K562 (cell line): ENCODE results near the gene CTSL.

Experiments
- CEBPG ChIP-seq, 3 experiments: fragments of 200-800 bp in 1 of 3; sonication (Bioruptor generic) in 1 of 3; sonication (generic) in 1 of 3; formaldehyde crosslinking in 1 of 3; IDR thresholded peaks in 2 of 3; conservative IDR thresholded peaks in 1 of 3; 2 replicates each; pipeline versions ENCODE4 v1.6.1 to v1.8.0; 2016 to 2022; ENCODE audit warnings: missing compliant biosample characterization in 2 of 3, missing genetic modification characterization in 2 of 3, mild to moderate bottlenecking in 1 of 3, missing genetic modification reagents in 1 of 3
- CREM ChIP-seq: IDR thresholded peaks from 2 replicates; pipeline ENCODE4 v1.6.1; 2014; ENCODE audit warnings: antibody characterized with exemption, low read depth
- PHF8 ChIP-seq: fragments of 200-600 bp; sonication (generic); IDR thresholded peaks from 2 replicates; pipeline ENCODE4 v1.6.1; 2012; ENCODE audit warnings: mixed run types, mild to moderate bottlenecking, inconsistent platforms, low read length, moderate library complexity, borderline replicate concordance
- SREBF2 ChIP-seq: sonication (generic); formaldehyde crosslinking; IDR thresholded peaks from 2 replicates; pipeline ENCODE4 v1.4.0; 2020; ENCODE audit warnings: mild to moderate bottlenecking, missing genetic modification reagents

DNA sequence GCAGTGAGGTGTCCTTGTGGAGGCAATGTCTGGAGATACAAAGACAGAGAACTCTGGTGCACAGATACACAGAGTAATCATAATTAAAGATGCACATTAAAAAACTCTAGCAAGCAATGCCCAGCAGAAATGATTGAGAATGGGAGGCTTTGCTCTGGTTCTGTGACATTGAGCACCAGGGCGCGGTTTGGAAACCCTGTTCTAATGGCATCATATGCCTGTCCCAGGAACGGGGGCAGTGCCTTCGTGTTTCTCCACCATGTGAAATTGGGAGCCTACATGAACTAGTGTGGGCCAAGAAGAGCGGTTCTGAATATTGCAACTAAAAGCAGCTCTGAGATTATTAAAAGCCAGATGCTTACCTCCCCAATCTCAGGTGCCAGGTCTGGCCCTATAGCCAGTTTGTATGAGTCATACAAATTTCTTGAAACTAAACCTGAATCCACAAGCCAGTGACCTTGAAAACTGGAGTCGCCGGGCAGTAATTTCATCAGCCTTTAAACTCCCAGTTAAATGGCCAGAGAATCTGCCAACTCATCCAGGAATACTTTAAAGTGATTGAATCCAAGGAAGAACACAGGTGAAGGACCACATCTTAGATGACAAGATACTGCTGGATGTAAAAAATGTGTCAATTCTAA, 22.2 kb upstream of the CTSL start:
- TF ChIP-seq CEBPG (CRISPR knock-in tag; IDR thresholded peaks at IDR 0.05), result no peak
- no peak for TF ChIP-seq CEBPG (tag; conservative IDR thresholded peaks at IDR 0.05 in 1 of 2, IDR thresholded peaks at IDR 0.05 in 1 of 2)
- no peak for TF ChIP-seq PHF8
- no peak for TF ChIP-seq CREM
- no peak for TF ChIP-seq SREBF2 (CRISPR knock-in tag)
